SK-N-SH (cell line): Measurements from ENCODE around the gene MAP4K5. TPM values are rescaled to one million over a fixed set of nuclear protein-coding genes. Genes with fewer than 3 reads are reported as not detected.

Experiments
- CTCF ChIA-PET: fragments of 300-600, 350-600 bp; formaldehyde crosslinking; extraction: SDS; loops from one replicate; lab custom pipeline; 2021; lab: Yijun Ruan, JAX
- POLR2A ChIA-PET: fragments of 350-600 bp; sonication (Branson Sonifier 250); formaldehyde crosslinking; extraction: SDS; loops from one replicate; lab custom pipeline; 2020; ENCODE audit warnings: antibody characterized with exemption, inconsistent platforms; lab: Yijun Ruan, JAX
- DNase-seq: peaks from one replicate; pipeline ENCODE4 v3.0.0; 2012
- H2AFZ ChIP-seq: fragments of 200-600 bp; sonication (generic); 2 replicates; pipeline ENCODE4 v1.8.1; 2016; ENCODE audit warnings: antibody characterized with exemption, mild to moderate bottlenecking, low read depth
- H3F3A ChIP-seq: fragments of 200-600 bp; sonication (generic); replicated peaks from 2 replicates; pipeline ENCODE3; 2016; ENCODE audit warnings: antibody characterized with exemption, mild to moderate bottlenecking; ENCODE audit not compliant: insufficient read depth
- H3K27ac ChIP-seq, 2 experiments: fragments of 200-500 bp in 1 of 2; fragments of 200-600 bp in 1 of 2; sonication (Bioruptor generic) in 1 of 2; sonication (generic), shearing (Covaris generic) in 1 of 2; 2 replicates each; pipeline versions ENCODE4 v1.5.1 to v1.6.1; 2014 to 2016; ENCODE audit warnings: low read depth in 2 of 2, inconsistent platforms in 1 of 2, low read length in 1 of 2, mild to moderate bottlenecking in 1 of 2, mixed read lengths in 1 of 2
- H3K27me3 ChIP-seq: fragments of 200-600 bp; sonication (generic), shearing (Covaris generic); 2 replicates; pipeline ENCODE4 v1.6.1; 2016; ENCODE audit warnings: mixed run types; ENCODE audit not compliant: insufficient read depth
- H3K36me3 ChIP-seq, 2 experiments: fragments of 200-500 bp in 1 of 2; fragments of 200-600 bp in 1 of 2; sonication (Bioruptor generic) in 1 of 2; sonication (generic) in 1 of 2; replicated peaks in 1 of 2; 2 replicates each; pipeline versions ENCODE3 to v1.5.1; 2014 to 2016; ENCODE audit warnings: low read length in 1 of 2, mild to moderate bottlenecking in 1 of 2; ENCODE audit not compliant: insufficient read depth in 2 of 2, control insufficient read depth in 1 of 2
- H3K4me1 ChIP-seq, 2 experiments: fragments of 200-500 bp in 1 of 2; fragments of 200-600 bp in 1 of 2; sonication (Bioruptor generic) in 1 of 2; sonication (generic), shearing (Covaris generic) in 1 of 2; 2 replicates each; pipeline versions ENCODE4 v1.5.1 to v1.6.1; 2014 to 2016; ENCODE audit warnings: low read depth in 1 of 2, low read length in 1 of 2, mixed run types in 1 of 2; ENCODE audit not compliant: insufficient read depth in 2 of 2, control insufficient read depth in 1 of 2
- H3K4me2 ChIP-seq: fragments of 200-600 bp; sonication (generic), shearing (Covaris generic); 2 replicates; pipeline ENCODE4 v1.6.1; 2017; ENCODE audit warnings: mixed run types
- H3K4me3 ChIP-seq, 2 experiments: fragments of 200-500 bp in 1 of 2; fragments of 200-600 bp in 1 of 2; sonication (Bioruptor generic) in 1 of 2; sonication (generic), shearing (Covaris generic) in 1 of 2; 2 replicates each; pipeline versions ENCODE4 v1.5.1 to v1.8.1; 2014 to 2016; ENCODE audit warnings: low read depth in 2 of 2, inconsistent platforms in 1 of 2, low read length in 1 of 2, mild to moderate bottlenecking in 1 of 2, mixed read lengths in 1 of 2, moderate library complexity in 1 of 2
- H3K79me2 ChIP-seq: fragments of 200-600 bp; sonication (generic); 2 replicates; pipeline ENCODE4 v1.8.1; 2017; ENCODE audit warnings: mild to moderate bottlenecking; ENCODE audit not compliant: insufficient read depth
- H3K9ac ChIP-seq: fragments of 200-600 bp; sonication (generic); 2 replicates; pipeline ENCODE4 v1.6.1; 2017; ENCODE audit warnings: mixed run types
- H3K9me2 ChIP-seq: fragments of 200-600 bp; sonication (generic); 2 replicates; pipeline ENCODE4 v1.6.1; 2017; ENCODE audit warnings: mixed run types
- H3K9me3 ChIP-seq: fragments of 200-600 bp; sonication (generic); 2 replicates; pipeline ENCODE4 v1.6.1; 2017; ENCODE audit warnings: mixed run types, mild to moderate bottlenecking, moderate library complexity
- H4K20me1 ChIP-seq: fragments of 200-600 bp; sonication (generic); 2 replicates; pipeline ENCODE4 v1.6.1; 2017; ENCODE audit warnings: mild to moderate bottlenecking, mixed run types; ENCODE audit not compliant: insufficient read depth
- CHD2 ChIP-seq: fragments of 150-350 bp; IDR thresholded peaks from 2 replicates; pipeline ENCODE4 v1.6.1; 2018; ENCODE audit warnings: low read length; ENCODE audit not compliant: partially characterized antibody
- FOSL2 ChIP-seq: IDR thresholded peaks from 2 replicates; pipeline ENCODE4 v1.4.0; 2012; ENCODE audit warnings: low read depth, mild to moderate bottlenecking, moderate library complexity, borderline replicate concordance
- FOXM1 ChIP-seq: IDR thresholded peaks from 2 replicates; pipeline ENCODE4 v1.4.0; 2012; ENCODE audit warnings: low read depth, mild to moderate bottlenecking
- GABPA ChIP-seq: IDR thresholded peaks from 2 replicates; pipeline ENCODE4 v1.4.0; 2012; ENCODE audit warnings: low read depth, mild to moderate bottlenecking
- IRF3 ChIP-seq: fragments of 150-350 bp; IDR thresholded peaks from 2 replicates; pipeline ENCODE4 v1.6.1; 2016; ENCODE audit warnings: mild to moderate bottlenecking, low read depth, low read length
- JUND ChIP-seq: IDR thresholded peaks from 2 replicates; pipeline ENCODE4 v1.4.0; 2012
- NRF1 ChIP-seq: IDR thresholded peaks from 2 replicates; pipeline ENCODE4 v1.6.1; 2012; ENCODE audit warnings: low read depth, mild to moderate bottlenecking, low read length
- PBX3 ChIP-seq: IDR thresholded peaks from 2 replicates; pipeline ENCODE4; 2012
- POLR2AphosphoS5 ChIP-seq: IDR thresholded peaks from 2 replicates; pipeline ENCODE4 v1.6.1; 2012; ENCODE audit warnings: low read depth, low read length
- RAD21 ChIP-seq: IDR thresholded peaks from 2 replicates; pipeline ENCODE4 v1.6.1; 2012; ENCODE audit warnings: mild to moderate bottlenecking, low read length
- RCOR1 ChIP-seq: fragments of 150-350 bp; IDR thresholded peaks from 2 replicates; pipeline ENCODE4 v1.6.1; 2017; ENCODE audit warnings: antibody characterized with exemption, low read length
- RFX5 ChIP-seq: IDR thresholded peaks from 2 replicates; pipeline ENCODE4 v1.6.1; 2012; ENCODE audit warnings: mild to moderate bottlenecking, improper control_type of control experiment, low read length
- TAF1 ChIP-seq: IDR thresholded peaks from 2 replicates; pipeline ENCODE4 v1.6.1; 2012; ENCODE audit warnings: low read depth, mild to moderate bottlenecking, low read length, moderate library complexity, borderline replicate concordance
- ZBTB33 ChIP-seq: IDR thresholded peaks from 2 replicates; pipeline ENCODE4 v1.4.0; 2012; ENCODE audit warnings: low read depth, borderline replicate concordance
- WGBS: methylation state at CpG from one replicate; pipeline ENCODE4 v1.1.6; 2017; ENCODE audit warnings: low lambda C conversion rate; 5-methylcytosine and 5-hydroxymethylcytosine counted together
- polyA plus RNA-seq, 3 experiments: library from polyadenylated mRNA; depleted of rRNA; stranded (reverse); fragments of >200 nt; gene quantifications; 2 replicates each; pipeline ENCODE4 v1.2.3, GENCODE V29; 2012

Gene MAP4K5
- polyA plus RNA-seq, 1 of the 3 experiments (the other 2 are of a cell fraction), result 31.8 TPM

- H3K79me2 ChIP-seq, result peaks cover 88% of the 10 kb centered on the region
- H3K9me3 ChIP-seq, result no peaks in the 10 kb centered on the region
- ChIA-PET POLR2A (no interaction called here), CTCF (no interaction called here)
- H3K4me2 ChIP-seq, result no peak overlapping the region
- no peak overlapping the region for H3K27ac ChIP-seq
- peaks cover 0 to 3% of the 10 kb centered on the region in 2 experiments; a peak in 1 of 4 replicates for H3K4me1 ChIP-seq
- no peak for TF ChIP-seq IRF3
- no peak for TF ChIP-seq POLR2AphosphoS5
- no peak for TF ChIP-seq NRF1
- no peak for TF ChIP-seq FOSL2
- TF ChIP-seq RCOR1, result no peak
- TF ChIP-seq RAD21, result no peak
- TF ChIP-seq FOXM1, result no peak
- TF ChIP-seq TAF1, result no peak
- peaks cover 13% of the 10 kb centered on the region for H3F3A ChIP-seq
- peaks cover 9% of the 10 kb centered on the region for H4K20me1 ChIP-seq
- no peak overlapping the region for H2AFZ ChIP-seq
- 94% methylated on average over 2 of the region's 2 CpGs for WGBS
- no peaks in the 10 kb centered on the region for H3K27me3 ChIP-seq
- H3K36me3 ChIP-seq, result peaks cover 19 to 86% of the 10 kb centered on the region in 2 experiments
- H3K9me2 ChIP-seq, result no peaks in the 10 kb centered on the region
- H3K9ac ChIP-seq, result no peak overlapping the region
- no peak for DNase-seq
- H3K4me3 ChIP-seq, result no peak overlapping the region
These were observed 35.0 kb downstream of the MAP4K5 start for GRCh38 chr14:50497351-50497750.

- ChIA-PET CTCF (no interaction called here), POLR2A (no interaction called here)
- Histone ChIP-seq H3K27ac (no peak overlapping the region), H3K27me3 (no peaks in the 10 kb centered on the region), H3F3A (peaks cover 6% of the 10 kb centered on the region), H3K4me3 (no peak overlapping the region), H2AFZ (no peak overlapping the region), H3K36me3 (peaks cover 13 to 60% of the 10 kb centered on the region in 2 experiments), H3K79me2 (peaks cover 98% of the 10 kb centered on the region), H3K4me1 (no peaks in the 10 kb centered on the region), H3K9me2 (no peaks in the 10 kb centered on the region), H3K9ac (no peak overlapping the region), H4K20me1 (peaks cover 32% of the 10 kb centered on the region), H3K9me3 (no peaks in the 10 kb centered on the region), H3K4me2 (no peak overlapping the region)
- DNase-seq, result no peak
- WGBS, result over 99% methylated on average over 3 of the region's 3 CpGs
- TF ChIP-seq FOSL2, result no peak
- TF ChIP-seq CHD2, result no peak
- TF ChIP-seq PBX3, result no peak
- TF ChIP-seq RFX5, result no peak
- no peak for TF ChIP-seq GABPA
- TF ChIP-seq JUND, result no peak
- no peak for TF ChIP-seq ZBTB33
These were observed 42.5 kb downstream of the MAP4K5 start for GRCh38 chr14:50489851-50490250.
